ENCODE measurements around the gene SWSAP1.
A peak's percentile ranks its signal among the peaks of the same experiment; 100 is the strongest.

Gene SWSAP1

DNA sequence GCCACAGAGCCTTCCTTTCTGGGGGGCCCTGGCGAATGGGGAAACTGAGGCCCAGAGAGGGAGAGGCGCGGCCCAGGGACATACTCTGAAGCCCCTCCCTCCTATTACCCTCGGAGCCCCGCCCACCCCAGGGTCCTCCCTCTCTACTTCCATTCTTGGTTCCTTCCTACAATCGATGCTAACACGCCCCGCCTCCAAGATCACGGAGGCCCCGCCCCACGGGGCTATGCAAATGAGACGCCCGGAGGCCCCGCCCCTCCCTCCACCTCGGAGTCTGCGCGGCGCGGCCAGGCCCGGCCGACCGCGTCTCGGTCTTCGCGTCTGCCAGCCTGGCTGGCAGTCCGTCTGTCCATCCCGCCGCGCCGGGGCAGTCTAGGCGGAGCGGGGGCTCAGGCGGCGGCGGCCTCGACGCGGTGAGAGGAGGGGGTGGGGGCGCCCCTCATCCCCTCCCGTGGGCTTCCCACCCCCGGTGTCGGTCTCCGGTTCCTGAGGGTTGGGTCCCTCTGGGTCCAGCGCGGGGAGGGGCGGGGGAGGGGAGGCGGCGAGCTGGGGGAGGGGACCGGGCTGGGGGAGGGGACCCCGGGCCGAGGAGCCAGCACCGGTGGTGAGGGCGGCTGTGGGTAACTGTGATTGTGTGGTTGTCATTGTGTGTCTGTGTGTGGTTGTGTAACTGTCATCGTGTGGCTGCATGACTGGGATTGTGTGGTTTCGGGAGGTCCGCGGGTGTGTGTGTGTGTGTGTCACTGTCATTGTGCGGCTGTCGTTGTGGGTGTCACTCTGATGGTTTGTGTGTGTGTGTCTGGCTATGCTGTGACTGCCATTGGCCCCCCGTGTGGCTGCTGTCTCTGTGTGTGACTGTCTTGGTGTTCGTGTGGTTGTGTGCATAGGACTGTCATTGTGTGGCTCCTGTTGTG, 19.0 kb upstream of the SWSAP1 start, which contains the start of gene PLPPR2:
Gene PLPPR2, plus strand, starts transcription at position 273 of the 914 bp plus-strand sequence. CDS start 2,242 bp downstream, outside the sequence.
- DNase-seq = peak; percentile 93 to 98 (median 94)

GRCh38 chr19:11356074-11356397, 18.4 kb upstream of the SWSAP1 start:
- DNase-seq = no peak

GRCh38 chr19:11356676-11357550, 17.6 kb upstream of the SWSAP1 start:
- no peak for DNase-seq

DNA sequence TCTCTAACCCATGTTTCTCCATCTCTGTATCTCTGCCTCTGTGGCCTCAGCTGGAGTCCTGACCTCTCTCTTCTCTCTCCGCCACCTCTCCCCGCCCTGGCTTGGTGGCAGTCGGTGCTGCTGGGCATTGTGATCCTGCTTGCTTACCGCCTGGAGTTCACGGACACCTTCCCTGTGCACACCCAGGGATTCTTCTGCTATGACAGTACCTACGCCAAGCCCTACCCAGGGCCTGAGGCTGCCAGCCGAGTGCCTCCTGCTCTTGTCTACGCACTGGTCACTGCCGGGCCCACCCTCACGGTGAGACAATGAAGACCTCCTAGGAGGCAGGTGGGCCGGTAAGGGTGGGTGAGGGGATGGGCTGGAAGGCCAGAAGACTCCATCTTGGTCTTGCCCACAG, 15.0 kb upstream of the SWSAP1 start:
- DNase-seq = no peak

DNA sequence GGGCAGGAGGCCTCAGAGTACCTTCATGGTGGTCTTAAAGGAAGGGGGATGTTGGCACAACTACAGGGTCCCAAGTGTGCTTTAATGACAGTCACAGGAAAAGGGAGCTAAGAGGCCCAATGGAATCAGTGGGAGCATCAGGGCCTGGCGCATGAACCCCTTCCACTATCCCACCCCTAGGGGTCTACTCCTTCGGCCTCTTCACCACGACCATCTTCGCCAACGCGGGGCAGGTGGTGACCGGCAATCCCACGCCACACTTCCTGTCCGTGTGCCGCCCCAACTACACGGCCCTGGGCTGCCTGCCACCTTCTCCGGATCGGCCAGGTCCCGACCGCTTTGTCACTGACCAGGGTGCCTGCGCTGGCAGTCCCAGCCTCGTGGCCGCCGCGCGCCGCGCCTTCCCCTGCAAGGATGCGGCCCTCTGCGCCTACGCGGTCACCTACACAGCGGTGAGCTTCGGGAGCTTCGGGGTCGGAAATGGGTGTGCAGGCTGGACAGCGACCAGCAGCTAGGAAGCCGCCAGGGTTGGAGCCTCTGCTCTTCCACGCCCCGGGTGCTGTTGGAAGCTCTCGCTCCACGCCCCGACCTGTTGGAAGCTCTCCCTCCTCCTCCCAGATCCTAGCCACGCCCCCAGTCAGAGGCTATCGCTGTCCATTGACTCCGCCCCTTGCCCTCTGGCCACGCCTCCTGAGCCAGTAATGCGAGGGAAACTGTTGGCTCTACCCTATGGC, 13.3 kb upstream of the SWSAP1 start:
- no peak for DNase-seq

- no peak for DNase-seq
These were observed 12.4 kb upstream of the SWSAP1 start for GRCh38 chr19:11361771-11362731.

GRCh38 chr19:11363881-11364280, 10.6 kb upstream of the SWSAP1 start:
- DNase-seq = no peak

GRCh38 chr19:11364296-11364904, 10.1 kb upstream of the SWSAP1 start:
- no peak for DNase-seq

GRCh38 chr19:11364935-11365334, 9.5 kb upstream of the SWSAP1 start:
- no peak for DNase-seq

GRCh38 chr19:11365557-11366117, 8.8 kb upstream of the SWSAP1 start:
- no peak for DNase-seq

GRCh38 chr19:11367528-11367927, 6.9 kb upstream of the SWSAP1 start:
- no peak for DNase-seq

- DNase-seq = no peak
These were observed 3.7 kb upstream of the SWSAP1 start for GRCh38 chr19:11370744-11371143.

- no peak for DNase-seq
These were observed 1.1 kb upstream of the SWSAP1 start for GRCh38 chr19:11373166-11373884.

GRCh38 chr19:11373885-11374432, 507 bp upstream of the SWSAP1 start:
- DNase-seq = peak in 3 of 4 experiments; percentile 34 to 39 (median 36)

- peak; percentile 22 to 67 (median 46) for DNase-seq
These were observed 880 bp downstream of the SWSAP1 start for GRCh38 chr19:11375143-11375948.

DNA sequence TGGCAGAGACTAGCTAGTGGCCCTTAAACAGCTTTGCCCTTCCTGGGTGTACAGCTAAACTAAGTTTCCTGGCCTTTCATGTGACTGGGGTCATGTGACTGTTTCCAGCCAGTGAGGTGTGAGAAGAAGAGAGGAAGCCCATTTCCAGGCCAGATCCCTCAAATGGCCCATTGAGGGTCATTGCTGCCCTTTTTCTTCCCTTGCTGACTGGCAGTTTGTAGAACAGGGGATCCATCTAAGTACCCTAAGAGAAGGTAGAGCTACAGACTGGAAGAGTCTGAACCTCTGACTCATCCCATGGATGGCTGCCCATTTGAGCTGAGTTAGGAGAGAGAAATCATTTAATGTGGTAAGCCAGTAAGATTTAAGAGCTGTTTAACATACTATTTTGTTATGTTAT, 2.8 kb downstream of the SWSAP1 start:
- DNase-seq = peak; percentile 62 to 79 (median 72)

GRCh38 chr19:11377756-11378155, 3.3 kb downstream of the SWSAP1 start:
- DNase-seq = no peak

GRCh38 chr19:11378319-11379189, 4.1 kb downstream of the SWSAP1 start:
- DNase-seq = peak in 3 of 4 experiments; percentile 28 to 67 (median 43)

All from suppressor macrophage (primary cell).